GM18861 (cell line): ENCODE measurements around the gene CD99.
A peak's percentile ranks its signal among the peaks of the same experiment; 100 is the strongest.
"Not testable (repeated sequence)": the region's sequence is repeated elsewhere in the genome, so short reads cannot be mapped to it uniquely, and the experiment has no call there.

ENCODE experiments used
- ATAC-seq: cut with Tn5 transposase; IDR thresholded peaks from one replicate; pipeline ENCODE4 v1.9.1; 2021; ENCODE audit not compliant: unreplicated experiment

CD99 gene

GRCh38 chrX:2766906-2767305 lies 75.8 kb downstream of the CD99 start:
- ATAC-seq: no peak

GRCh38 chrX:2767631-2768455 lies 76.7 kb downstream of the CD99 start:
- no peak for ATAC-seq

GRCh38 chrX:2769615-2770014 lies 78.5 kb downstream of the CD99 start:
- no peak for ATAC-seq

GRCh38 chrX:2773166-2774055 lies 82.3 kb downstream of the CD99 start:
- ATAC-seq: not testable (repeated sequence)

- no peak for ATAC-seq
Measured at GRCh38 chrX:2774057-2774456, 83.0 kb downstream of the CD99 start.

- no peak for ATAC-seq
Measured at GRCh38 chrX:2774776-2775175, 83.7 kb downstream of the CD99 start.

GRCh38 chrX:2780472-2781225 lies 89.6 kb downstream of the CD99 start:
- ATAC-seq: peak; percentile 62

GRCh38 chrX:2781226-2781571 lies 90.1 kb downstream of the CD99 start:
- no peak for ATAC-seq

GRCh38 chrX:2781698-2782097 lies 90.6 kb downstream of the CD99 start:
- no peak for ATAC-seq

GRCh38 chrX:2782171-2782570 lies 91.1 kb downstream of the CD99 start:
- ATAC-seq: no peak

GRCh38 chrX:2782778-2783177 lies 91.7 kb downstream of the CD99 start:
- no peak for ATAC-seq

- ATAC-seq: no peak
Measured at GRCh38 chrX:2784026-2784425, 92.9 kb downstream of the CD99 start.

- ATAC-seq: no peak
Measured at GRCh38 chrX:2785538-2785937, 94.4 kb downstream of the CD99 start.

- no peak for ATAC-seq
Measured at GRCh38 chrX:2788980-2789379, 97.9 kb downstream of the CD99 start.

- ATAC-seq: no peak
Measured at GRCh38 chrX:2789569-2789968, 98.5 kb downstream of the CD99 start.
